Peyer's patch (tissue), 4 donors: ENCODE results near the gene AP2A1. TPM values are rescaled to one million over a fixed set of nuclear protein-coding genes. Genes with fewer than 3 reads are reported as not detected.

Experiments
- DNase-seq, 3 donors: peaks; one replicate each; pipeline ENCODE4 v3.0.0-alpha.2; 2017 to 2019
- H3K27ac ChIP-seq, 4 donors: fragments of 200-600 bp; sonication (generic); one replicate each; pipeline ENCODE4 v1.5.1; 2016 to 2019
- H3K27me3 ChIP-seq, 2 donors: fragments of 200-600 bp; sonication (generic); one replicate each; pipeline ENCODE4 v1.5.1; 2019
- H3K36me3 ChIP-seq, 3 donors: fragments of 200-600 bp; sonication (generic); one replicate each; pipeline ENCODE4 v1.5.1; 2016 to 2019
- H3K4me1 ChIP-seq, 4 donors: fragments of 200-600 bp; sonication (generic); one replicate each; pipeline ENCODE4 v1.5.1; 2016 to 2019
- H3K4me3 ChIP-seq, 4 donors: fragments of 200-600 bp; sonication (generic); 1 replicate in 3 of 4; 2 replicates in 1 of 4; pipeline ENCODE4 v1.5.1; 2016 to 2019; ENCODE audit warnings: mild to moderate bottlenecking in 1 of 4
- H3K9me3 ChIP-seq, 4 donors: fragments of 200-600 bp; sonication (generic); one replicate each; pipeline ENCODE4 v1.5.1; 2016 to 2019; ENCODE audit warnings: mild to moderate bottlenecking in 1 of 4
- CTCF ChIP-seq, 6 experiments: fragments of 450-650 bp in 4 of 6; fragments of 200-600 bp in 2 of 6; sonication (generic) in 1 of 6; IDR thresholded peaks; one replicate each; pipeline ENCODE4 v1.5.1; 2017 to 2019; ENCODE audit warnings: antibody characterized with exemption in 6 of 6, mild to moderate bottlenecking in 3 of 6, moderate library complexity in 1 of 6
- POLR2A ChIP-seq, 2 donors: fragments of 450-650 bp; IDR thresholded peaks; one replicate each; pipeline ENCODE4 v1.5.1; 2017; ENCODE audit warnings: antibody characterized with exemption in 2 of 2, mild to moderate bottlenecking in 2 of 2, moderate library complexity in 2 of 2
- total RNA-seq, 4 donors: library from RNA; depleted of rRNA; stranded (reverse); fragments of >200 nt; gene quantifications; one replicate each; pipeline ENCODE4 v1.1.0, GENCODE V29; 2016

Gene AP2A1
- total RNA-seq, 4 donors from 2014 or later = 57.8 to 102 (median 85.1) TPM

- TF ChIP-seq CTCF (IDR thresholded peaks at IDR 0.05) = no peak
- no peak for TF ChIP-seq POLR2A (IDR thresholded peaks at IDR 0.05)
- DNase-seq = no peak
- H3K36me3 ChIP-seq = peaks cover 0 to 39% (median 0%) of the 10 kb centered on the region in 3 donors
- H3K27ac ChIP-seq = no peak overlapping the region
- no peaks in the 10 kb centered on the region for H3K27me3 ChIP-seq
- H3K4me3 ChIP-seq = no peak overlapping the region
- no peaks in the 10 kb centered on the region for H3K4me1 ChIP-seq
- no peaks in the 10 kb centered on the region for H3K9me3 ChIP-seq
These were observed 73.5 kb downstream of the AP2A1 start for GRCh38 chr19:49840321-49840720.

GRCh38 chr19:49840736-49841249 lies 74.0 kb downstream of the AP2A1 start:
- Histone ChIP-seq H3K4me3 (no peak overlapping the region), H3K27me3 (no peaks in the 10 kb centered on the region), H3K9me3 (no peaks in the 10 kb centered on the region), H3K4me1 (no peaks in the 10 kb centered on the region), H3K27ac (no peak overlapping the region), H3K36me3 (peaks cover 0 to 34% (median 0%) of the 10 kb centered on the region in 3 donors)
- DNase-seq = no peak
- TF ChIP-seq CTCF (IDR thresholded peaks at IDR 0.05) = no peak

- Histone ChIP-seq H3K9me3 (no peaks in the 10 kb centered on the region), H3K27me3 (no peaks in the 10 kb centered on the region), H3K36me3 (peaks cover 0 to 9% (median 0%) of the 10 kb centered on the region in 3 donors), H3K4me3 (no peak overlapping the region), H3K4me1 (peaks cover 0 to under 1% (median 0%) of the 10 kb centered on the region in 4 donors), H3K27ac (peak overlapping the region in 1 of 4 donors; percentile 66)
- DNase-seq = peak in 1 of 3 donors; percentile 47
- TF ChIP-seq POLR2A (IDR thresholded peaks at IDR 0.05) = no peak
- TF ChIP-seq CTCF (IDR thresholded peaks at IDR 0.05) = no peak
These were observed 76.5 kb downstream of the AP2A1 start for GRCh38 chr19:49843265-49843664.

- peak overlapping the region in 1 of 4 donors; percentile 58 for H3K27ac ChIP-seq
- H3K4me3 ChIP-seq = no peak overlapping the region
- TF ChIP-seq CTCF (IDR thresholded peaks at IDR 0.05) (no peak), POLR2A (IDR thresholded peaks at IDR 0.05) (no peak)
- DNase-seq = no peak
- H3K36me3 ChIP-seq = no peaks in the 10 kb centered on the region
- H3K27me3 ChIP-seq = no peaks in the 10 kb centered on the region
- H3K9me3 ChIP-seq = no peaks in the 10 kb centered on the region
- H3K4me1 ChIP-seq = peaks cover 0 to 5% (median 0%) of the 10 kb centered on the region in 4 donors
These were observed 77.6 kb downstream of the AP2A1 start for GRCh38 chr19:49844138-49845095.

GRCh38 chr19:49845414-49845813 lies 78.6 kb downstream of the AP2A1 start:
- H3K27ac ChIP-seq = no peak overlapping the region

More at GRCh38 chr19:49845414-49845813, 78.6 kb downstream of the AP2A1 start:
- Histone ChIP-seq H3K9me3 (no peaks in the 10 kb centered on the region), H3K4me1 (peaks cover 0 to 5% (median 0%) of the 10 kb centered on the region in 4 donors), H3K36me3 (no peaks in the 10 kb centered on the region), H3K27me3 (no peaks in the 10 kb centered on the region), H3K4me3 (no peak overlapping the region)
- no peak for TF ChIP-seq CTCF (IDR thresholded peaks at IDR 0.05)
- TF ChIP-seq POLR2A (IDR thresholded peaks at IDR 0.05) = no peak
- no peak for DNase-seq
